Measurements from ENCODE around the gene TFEB.

DNA sequence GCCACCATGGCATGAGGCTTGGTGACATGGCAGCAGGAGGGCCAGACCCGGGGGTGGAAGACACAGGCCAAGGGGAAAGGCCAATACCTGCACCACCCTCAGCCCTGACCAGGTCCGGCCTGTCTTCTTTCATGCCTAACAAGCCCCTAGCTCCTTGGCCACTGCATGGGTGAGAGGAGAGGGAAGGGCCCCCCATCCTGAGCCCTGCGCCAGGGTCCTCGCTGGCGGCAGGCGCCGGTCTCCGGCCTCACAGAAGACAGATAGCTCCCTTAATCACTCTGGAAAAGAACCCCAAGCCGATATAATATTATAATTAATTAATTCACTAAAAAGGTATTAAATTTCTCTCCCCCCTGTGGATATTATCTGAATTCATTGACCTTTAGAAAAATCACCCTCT, 55.7 kb downstream of the TFEB start:
- TF ChIP-seq CTCF (IDR thresholded peaks at IDR 0.05; ENCODE audit: low read depth, low read length, missing input control) (no peak), YY1 (IDR thresholded peaks at IDR 0.05) (no peak), FOXA1 (IDR thresholded peaks at IDR 0.05) (no peak)
- TF ChIP-seq, protein P1, sequence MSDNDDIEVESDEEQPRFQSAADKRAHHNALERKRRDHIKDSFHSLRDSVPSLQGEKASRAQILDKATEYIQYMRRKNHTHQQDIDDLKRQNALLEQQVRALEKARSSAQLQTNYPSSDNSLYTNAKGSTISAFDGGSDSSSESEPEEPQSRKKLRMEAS (IDR thresholded peaks at IDR 0.05) = no peak

All from liver (tissue), 2 donors.